Body of pancreas (tissue), 4 donors: ENCODE measurements around the gene GSE1. TPM values are rescaled to one million over a fixed set of nuclear protein-coding genes. Genes with fewer than 3 reads are reported as not detected.
A peak's percentile ranks its signal among the peaks of the same experiment; 100 is the strongest.

Experiments used
- ATAC-seq: fragments of 150-250 bp; one replicate; pipeline ENCODE4 v1.9.1; 2016
- DNase-seq, 4 donors: peaks; one replicate each; pipeline ENCODE4 v3.0.0-alpha.2; 2019
- H3K27ac ChIP-seq, 4 donors: fragments of 200-600 bp; sonication (generic); 1 replicate in 3 of 4; 2 replicates in 1 of 4; pipeline versions ENCODE4 v1.5.1 to v1.6.1; 2016 to 2019; ENCODE audit warnings: mild to moderate bottlenecking in 1 of 4, mixed read lengths in 1 of 4, moderate library complexity in 1 of 4
- H3K27me3 ChIP-seq, 2 donors: fragments of 200-600 bp; sonication (generic); one replicate each; pipeline ENCODE4 v1.6.0; 2016; ENCODE audit warnings: mild to moderate bottlenecking in 1 of 2
- H3K36me3 ChIP-seq, 2 donors: fragments of 200-600 bp; sonication (generic); replicated peaks in 1 of 2; 2 replicates each; pipeline ENCODE4 v1.5.1; 2016; ENCODE audit warnings: low read depth in 2 of 2; ENCODE audit not compliant: insufficient read depth in 1 of 2
- H3K4me1 ChIP-seq: fragments of 200-600 bp; sonication (generic); one replicate; pipeline ENCODE4 v1.6.0; 2016
- H3K4me3 ChIP-seq, 2 donors: fragments of 200-600 bp; sonication (generic); 1 replicate in 1 of 2; 2 replicates in 1 of 2; pipeline ENCODE4 v1.5.1; 2016 to 2019
- H3K9me3 ChIP-seq, 3 donors: fragments of 200-600 bp; sonication (generic); 1 replicate in 2 of 3; 2 replicates in 1 of 3; pipeline ENCODE4 v1.5.1; 2016
- CTCF ChIP-seq, 7 experiments: fragments of 450-650 bp in 4 of 7; fragments of 200-600 bp in 3 of 7; sonication (generic) in 3 of 7; IDR thresholded peaks; one replicate each; pipeline ENCODE4 v1.5.1; 2016 to 2019; ENCODE audit warnings: antibody characterized with exemption in 7 of 7
- POLR2A ChIP-seq, 3 donors: fragments of 450-650 bp; IDR thresholded peaks; one replicate each; pipeline ENCODE4 v1.6.1; 2016; ENCODE audit warnings: antibody characterized with exemption in 3 of 3, mild to moderate bottlenecking in 2 of 3
- WGBS, 2 donors: methylation state at CpG; one replicate each; pipeline ENCODE4 v1.1.5; 2017; 5-methylcytosine and 5-hydroxymethylcytosine counted together
- intact Hi-C: fragments of 100-400 bp; cut with DNase I; formaldehyde crosslinking; loops from one replicate; pipeline ENCODE4 v1.15.1; 2023
- total RNA-seq, 2 donors: library from RNA; depleted of rRNA; stranded (reverse); fragments of >200 nt; gene quantifications; one replicate each; pipeline ENCODE4 v1.1.0, GENCODE V29; 2016

Gene GSE1
- total RNA-seq, 2 donors from 2014 or later: 76.5 to 221 TPM

- H3K4me3 ChIP-seq: no peak overlapping the region
- DNase-seq (no peak), ATAC-seq (no peak)
- no peaks in the 10 kb centered on the region for H3K27me3 ChIP-seq
- no peaks in the 10 kb centered on the region for H3K36me3 ChIP-seq
- no peak for TF ChIP-seq POLR2A (IDR thresholded peaks at IDR 0.05)
- no peak for TF ChIP-seq CTCF (IDR thresholded peaks at IDR 0.05)
- intact Hi-C loops: loop anchor here (10.0 kb wide), 2 partner anchors 293 to 443 kb away; no protein-coding TSS in a partner anchor
- H3K9me3 ChIP-seq: no peaks in the 10 kb centered on the region
- WGBS, 2 donors: 31 to 34% methylated on average over 6 of the region's 6 CpGs
- no peaks in the 10 kb centered on the region for H3K4me1 ChIP-seq
- H3K27ac ChIP-seq: no peak overlapping the region
Measured at GRCh38 chr16:85718153-85718477, 105.0 kb downstream of the GSE1 start.

- DNase-seq: peak in 2 of 4 donors; percentile 27 to 38
- ATAC-seq: no peak
- Histone ChIP-seq H3K27ac (no peak overlapping the region), H3K9me3 (no peaks in the 10 kb centered on the region), H3K4me1 (no peaks in the 10 kb centered on the region), H3K36me3 (no peaks in the 10 kb centered on the region), H3K27me3 (no peaks in the 10 kb centered on the region), H3K4me3 (no peak overlapping the region)
- 25 to 45% methylated on average over 11 of the region's 11 CpGs for WGBS, 2 donors
- intact Hi-C loops: loop anchor here (10.0 kb wide), 2 partner anchors 294 to 444 kb away; no protein-coding TSS in a partner anchor
- TF ChIP-seq POLR2A (IDR thresholded peaks at IDR 0.05) (no peak), CTCF (IDR thresholded peaks at IDR 0.05) (peak; percentile 31 to 53 (median 44))
Measured at GRCh38 chr16:85718682-85719081, 105.6 kb downstream of the GSE1 start.

- Histone ChIP-seq H3K27ac (no peak overlapping the region), H3K9me3 (no peaks in the 10 kb centered on the region), H3K36me3 (no peaks in the 10 kb centered on the region), H3K4me1 (no peaks in the 10 kb centered on the region), H3K27me3 (no peaks in the 10 kb centered on the region), H3K4me3 (no peak overlapping the region)
- DNase-seq (no peak), ATAC-seq (no peak)
- 79 to 82% methylated on average over 11 of the region's 11 CpGs for WGBS, 2 donors
- intact Hi-C loops: loop anchor here (10.0 kb wide), 2 partner anchors 295 to 445 kb away; no protein-coding TSS in a partner anchor
- TF ChIP-seq CTCF (IDR thresholded peaks at IDR 0.05) (no peak), POLR2A (IDR thresholded peaks at IDR 0.05) (no peak)
Measured at GRCh38 chr16:85719605-85720301, 106.6 kb downstream of the GSE1 start.

GRCh38 chr16:85720302-85720637 is 107.1 kb downstream of the GSE1 start:
- TF ChIP-seq POLR2A (IDR thresholded peaks at IDR 0.05) (no peak), CTCF (IDR thresholded peaks at IDR 0.05) (no peak)
- H3K36me3 ChIP-seq: no peaks in the 10 kb centered on the region
- DNase-seq (peak in 3 of 4 donors; percentile 21 to 42 (median 41)), ATAC-seq (peak; percentile 18)
- no peaks in the 10 kb centered on the region for H3K9me3 ChIP-seq
- no peaks in the 10 kb centered on the region for H3K4me1 ChIP-seq
- H3K27ac ChIP-seq: no peak overlapping the region
- intact Hi-C loops: no loop called here
- WGBS, 2 donors: 51 to 66% methylated on average over 2 to 4 of the region's 4 CpGs
- H3K4me3 ChIP-seq: no peak overlapping the region
- no peaks in the 10 kb centered on the region for H3K27me3 ChIP-seq
